Stimulated activated CD8-positive, alpha-beta memory T cell treated with anti-CD3 and anti-CD28 coated beads, Interleukin-12 subunit alpha, Interleukin-12 subunit beta, amount 100 ng/mL, for 24 hours (primary cell): ENCODE results near the gene FARP2.

Source experiments
- DNase-seq: peaks from one replicate; pipeline ENCODE4 v3.0.0-alpha.2; 2020; ENCODE audit errors: extremely low read depth

Gene FARP2

DNA sequence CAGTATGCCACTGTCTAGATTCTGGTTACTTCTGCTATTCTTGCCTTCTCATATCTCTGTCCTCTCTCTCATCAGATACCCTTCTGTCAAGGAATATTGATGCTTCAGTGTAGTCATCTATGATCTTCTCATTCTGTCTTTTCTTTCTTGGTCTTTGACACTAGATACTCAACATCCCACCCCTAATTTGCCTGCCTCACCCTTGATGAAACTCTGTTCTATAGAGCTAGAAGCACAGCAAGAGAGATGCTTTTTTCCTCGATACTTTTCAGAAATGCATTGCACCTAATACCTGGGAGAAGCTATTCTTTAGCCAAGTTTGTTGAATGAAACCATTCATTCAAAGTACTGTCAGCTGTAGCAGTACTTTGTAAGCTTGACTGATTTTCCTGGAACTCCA is 30.8 kb upstream of the FARP2 start:
- no peak for DNase-seq

GRCh38 chr2:241329669-241330615 is 26.1 kb upstream of the FARP2 start:
- DNase-seq = no peak

DNA sequence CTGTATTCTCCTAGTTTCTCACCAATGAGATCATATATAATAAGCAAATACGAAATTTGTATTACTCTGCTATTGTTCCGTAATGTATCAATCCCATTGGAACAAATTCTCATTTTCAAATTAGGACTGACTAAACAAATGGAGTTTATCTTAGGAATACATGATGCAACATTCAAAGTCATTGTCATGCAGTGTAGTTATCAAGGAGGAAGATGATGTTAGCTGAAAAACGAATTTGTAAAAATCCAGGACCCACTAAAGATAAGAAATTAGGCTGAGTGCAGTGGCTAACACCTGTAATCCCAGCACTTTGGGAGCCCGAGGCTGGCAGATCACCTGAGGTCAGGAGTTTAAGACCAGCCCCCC is 25.5 kb upstream of the FARP2 start:
- no peak for DNase-seq

DNA sequence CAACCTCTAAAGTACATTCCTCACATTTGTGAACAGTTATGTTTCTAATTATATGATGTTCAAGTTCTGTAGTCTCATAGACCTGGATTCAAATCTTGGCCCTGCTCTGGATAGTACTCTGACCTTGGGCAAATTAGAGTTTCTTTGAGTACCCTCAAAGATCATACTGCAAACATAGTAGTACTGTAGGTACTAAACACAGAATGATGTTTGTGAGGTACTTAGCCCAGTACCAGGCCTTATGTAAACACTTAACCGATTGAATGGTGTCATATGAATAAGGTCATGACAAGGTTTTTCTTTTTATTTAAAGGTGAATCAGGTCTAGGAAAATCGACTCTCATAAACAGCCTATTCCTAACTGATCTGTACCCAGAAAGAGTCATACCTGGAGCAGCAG is 21.3 kb upstream of the FARP2 start:
- DNase-seq = no peak

DNA sequence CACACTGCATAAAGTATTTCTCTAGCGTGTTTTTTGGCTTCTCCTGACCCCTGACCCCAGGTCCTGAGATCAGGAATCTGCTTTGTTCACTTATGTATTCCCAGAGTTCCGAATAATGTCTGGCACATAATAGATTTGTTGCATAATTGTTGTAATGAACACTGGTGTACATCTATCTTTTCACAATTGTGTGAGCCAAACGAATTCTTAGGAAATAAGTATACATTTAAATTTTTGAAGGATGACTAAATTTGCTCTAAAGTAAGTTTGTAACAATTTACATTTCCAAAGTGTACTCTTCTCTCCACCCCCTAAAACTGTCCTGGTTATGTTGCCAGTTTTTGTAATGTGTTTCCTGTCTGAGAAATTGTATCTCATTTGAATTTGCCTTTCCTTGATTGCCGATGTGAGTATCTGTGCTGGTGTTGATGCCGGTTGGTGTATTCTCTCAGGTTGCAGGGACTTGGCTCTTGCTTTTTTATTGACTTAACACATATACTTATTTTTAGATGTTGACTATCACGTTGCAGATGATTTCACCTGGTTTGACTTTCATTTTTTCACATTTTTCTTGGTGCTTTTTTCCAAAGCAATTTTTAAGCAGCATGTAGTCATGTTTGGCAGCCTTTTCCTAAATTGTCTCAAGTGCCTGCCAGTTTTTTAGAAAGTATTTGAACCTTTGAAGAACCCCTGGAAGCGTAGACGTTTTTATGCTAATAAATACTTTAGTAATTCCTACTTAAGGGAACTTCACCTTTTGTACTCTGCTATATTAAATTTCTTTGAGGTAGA is 16.1 kb upstream of the FARP2 start:
- no peak for DNase-seq

DNA sequence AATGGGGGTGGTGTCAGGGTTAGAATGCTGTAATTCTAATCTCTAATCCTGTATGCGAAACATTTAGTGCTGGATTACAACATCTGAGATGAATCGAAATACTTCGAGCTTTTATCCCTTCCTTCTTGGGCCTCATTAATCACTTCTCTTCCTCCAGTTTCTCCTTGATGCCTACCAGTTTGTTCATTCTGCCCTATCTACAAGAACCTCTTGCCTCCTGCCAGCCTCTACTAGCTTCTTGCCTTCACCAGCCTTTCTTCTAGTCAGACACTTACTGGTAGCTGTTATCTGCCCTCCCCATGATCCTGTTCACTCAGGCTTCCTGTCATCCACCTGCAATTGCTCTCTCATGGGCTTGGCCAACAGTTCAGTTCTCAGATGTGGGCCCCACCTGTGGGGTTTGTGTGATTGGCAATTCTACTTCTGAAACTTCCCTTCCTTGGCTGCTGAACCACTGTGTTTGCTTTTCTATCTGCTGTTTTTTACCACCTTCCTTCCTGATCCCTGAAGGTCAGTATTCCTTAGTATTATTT is 15.4 kb upstream of the FARP2 start:
- no peak for DNase-seq

GRCh38 chr2:241344925-241345651 is 11.0 kb upstream of the FARP2 start:
- DNase-seq = no peak

GRCh38 chr2:241349941-241350340 is 6.1 kb upstream of the FARP2 start:
- DNase-seq = no peak

- DNase-seq = no peak
These were observed 5.6 kb upstream of the FARP2 start for GRCh38 chr2:241350530-241350877.

- no peak for DNase-seq
These were observed 5.0 kb upstream of the FARP2 start for GRCh38 chr2:241350878-241351639.

DNA sequence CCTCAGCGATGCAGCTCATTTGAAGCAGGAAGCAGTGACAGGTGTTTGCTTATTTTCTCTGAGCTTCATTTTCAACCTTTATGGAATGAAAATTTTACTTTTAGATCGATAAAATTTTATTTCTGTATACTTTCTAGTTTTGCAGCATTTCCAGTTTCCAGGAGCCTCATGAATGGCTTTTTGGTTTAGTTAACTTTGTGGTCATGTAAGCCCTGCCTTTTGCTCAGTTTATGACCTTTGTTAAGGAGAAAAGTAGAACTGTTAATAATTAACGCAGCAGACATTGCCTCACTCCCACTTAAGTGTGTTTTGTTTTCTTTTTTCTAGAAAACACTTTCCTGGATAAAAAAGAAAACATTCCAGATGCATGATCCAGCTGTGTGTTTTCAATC is 4.4 kb upstream of the FARP2 start:
- DNase-seq = no peak

- no peak for DNase-seq
These were observed 3.9 kb upstream of the FARP2 start for GRCh38 chr2:241352227-241352626.

- DNase-seq = peak; percentile 33
These were observed 1.1 kb upstream of the FARP2 start for GRCh38 chr2:241354668-241355658.

DNA sequence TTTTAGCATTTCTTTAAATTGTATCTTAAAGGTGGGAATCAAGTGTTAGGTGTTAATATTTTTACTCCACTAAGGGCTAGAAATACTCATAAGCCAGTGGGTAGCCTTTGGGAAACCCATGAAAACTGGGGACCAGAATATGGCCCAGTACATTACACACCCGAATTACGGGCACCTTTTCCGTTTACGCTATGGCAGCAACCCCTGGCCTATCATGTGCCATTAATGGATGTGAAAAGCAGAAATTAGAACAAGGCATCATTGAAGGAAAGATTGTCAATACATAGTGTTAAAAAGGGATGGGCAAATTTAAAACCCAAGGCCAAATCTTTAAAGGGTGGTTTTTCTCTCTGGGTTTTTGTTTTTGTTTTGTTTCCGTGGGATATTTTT is 781 bp downstream of the FARP2 start:
- no peak for DNase-seq

- DNase-seq = no peak
These were observed 1.4 kb downstream of the FARP2 start for GRCh38 chr2:241357531-241357930.

DNA sequence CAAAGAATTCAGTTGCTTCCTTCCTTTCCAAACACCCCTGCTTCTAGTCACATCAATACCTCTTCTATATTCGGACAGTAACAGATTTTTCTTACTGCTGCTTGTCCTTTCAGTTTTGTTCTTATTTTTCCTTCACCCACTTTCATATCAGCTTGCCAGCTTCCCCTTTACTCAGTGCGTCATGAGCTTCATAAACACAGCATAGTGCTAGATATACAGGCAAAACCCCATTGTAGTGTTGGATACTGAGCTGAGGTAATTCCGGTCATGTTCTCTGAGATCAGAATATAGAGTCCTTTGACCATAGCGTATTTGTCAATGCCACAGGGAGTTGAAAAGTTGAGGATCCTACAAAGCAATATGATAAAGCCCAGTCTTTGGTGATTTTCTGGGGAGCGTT is 2.4 kb downstream of the FARP2 start:
- DNase-seq = no peak

- DNase-seq = no peak
These were observed 3.5 kb downstream of the FARP2 start for GRCh38 chr2:241359481-241360045.

DNA sequence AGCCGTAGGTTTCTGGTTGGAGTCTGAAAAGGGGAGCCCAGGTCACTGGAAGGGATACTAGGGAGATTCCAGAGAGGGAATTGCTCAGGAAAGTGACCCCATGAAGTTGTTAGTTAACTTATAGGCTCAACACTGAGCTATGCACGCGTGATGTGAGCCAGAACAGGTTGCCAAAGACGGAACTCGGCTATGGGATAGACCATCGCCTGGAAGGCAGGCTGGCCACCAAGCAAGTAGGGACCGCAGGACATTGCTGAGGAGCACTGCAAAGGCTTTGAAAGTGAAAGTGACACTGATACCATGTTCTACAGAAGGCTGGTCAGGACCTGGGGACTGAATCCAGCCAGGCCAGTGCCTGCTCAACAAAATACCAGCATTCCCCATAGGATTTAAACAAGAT is 7.3 kb downstream of the FARP2 start:
- DNase-seq = no peak

GRCh38 chr2:241364781-241365180 is 8.7 kb downstream of the FARP2 start:
- no peak for DNase-seq

- no peak for DNase-seq
These were observed 10.6 kb downstream of the FARP2 start for GRCh38 chr2:241366678-241367077.
